ENCODE measurements around the gene HMHB1.

GRCh38 chr5:143771189-143771588, 40.8 kb upstream of the HMHB1 start:
- no peak for TF ChIP-seq RARB (CRISPR knock-in tag; IDR thresholded peaks at IDR 0.05)
- TF ChIP-seq ARNTL (CRISPR knock-in tag; IDR thresholded peaks at IDR 0.05; ENCODE audit: borderline replicate concordance, low read depth) = no peak
- no peak for TF ChIP-seq ESRRG (CRISPR knock-in tag; IDR thresholded peaks at IDR 0.05)
- TF ChIP-seq OSR1 (CRISPR knock-in tag; IDR thresholded peaks at IDR 0.05) = no peak
- TF ChIP-seq, protein P1, sequence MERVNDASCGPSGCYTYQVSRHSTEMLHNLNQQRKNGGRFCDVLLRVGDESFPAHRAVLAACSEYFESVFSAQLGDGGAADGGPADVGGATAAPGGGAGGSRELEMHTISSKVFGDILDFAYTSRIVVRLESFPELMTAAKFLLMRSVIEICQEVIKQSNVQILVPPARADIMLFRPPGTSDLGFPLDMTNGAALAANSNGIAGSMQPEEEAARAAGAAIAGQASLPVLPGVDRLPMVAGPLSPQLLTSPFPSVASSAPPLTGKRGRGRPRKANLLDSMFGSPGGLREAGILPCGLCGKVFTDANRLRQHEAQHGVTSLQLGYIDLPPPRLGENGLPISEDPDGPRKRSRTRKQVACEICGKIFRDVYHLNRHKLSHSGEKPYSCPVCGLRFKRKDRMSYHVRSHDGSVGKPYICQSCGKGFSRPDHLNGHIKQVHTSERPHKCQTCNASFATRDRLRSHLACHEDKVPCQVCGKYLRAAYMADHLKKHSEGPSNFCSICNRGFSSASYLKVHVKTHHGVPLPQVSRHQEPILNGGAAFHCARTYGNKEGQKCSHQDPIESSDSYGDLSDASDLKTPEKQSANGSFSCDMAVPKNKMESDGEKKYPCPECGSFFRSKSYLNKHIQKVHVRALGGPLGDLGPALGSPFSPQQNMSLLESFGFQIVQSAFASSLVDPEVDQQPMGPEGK (CRISPR knock-in tag; IDR thresholded peaks at IDR 0.05; ENCODE audit: borderline replicate concordance) = no peak
- no peak for TF ChIP-seq PPARA (CRISPR knock-in tag; IDR thresholded peaks at IDR 0.05; ENCODE audit: borderline replicate concordance)
